ENCODE results near the gene TMEM179B. TPM values are rescaled to one million over a fixed set of nuclear protein-coding genes. Genes with fewer than 3 reads are reported as not detected.
"Not testable (repeated sequence)": the region's sequence is repeated elsewhere in the genome, so short reads cannot be mapped to it uniquely, and the experiment has no call there.

The TMEM179B gene
- total and polyA plus RNA-seq, 4 donors = 21.1 to 81.4 (median 32.7) TPM

DNA sequence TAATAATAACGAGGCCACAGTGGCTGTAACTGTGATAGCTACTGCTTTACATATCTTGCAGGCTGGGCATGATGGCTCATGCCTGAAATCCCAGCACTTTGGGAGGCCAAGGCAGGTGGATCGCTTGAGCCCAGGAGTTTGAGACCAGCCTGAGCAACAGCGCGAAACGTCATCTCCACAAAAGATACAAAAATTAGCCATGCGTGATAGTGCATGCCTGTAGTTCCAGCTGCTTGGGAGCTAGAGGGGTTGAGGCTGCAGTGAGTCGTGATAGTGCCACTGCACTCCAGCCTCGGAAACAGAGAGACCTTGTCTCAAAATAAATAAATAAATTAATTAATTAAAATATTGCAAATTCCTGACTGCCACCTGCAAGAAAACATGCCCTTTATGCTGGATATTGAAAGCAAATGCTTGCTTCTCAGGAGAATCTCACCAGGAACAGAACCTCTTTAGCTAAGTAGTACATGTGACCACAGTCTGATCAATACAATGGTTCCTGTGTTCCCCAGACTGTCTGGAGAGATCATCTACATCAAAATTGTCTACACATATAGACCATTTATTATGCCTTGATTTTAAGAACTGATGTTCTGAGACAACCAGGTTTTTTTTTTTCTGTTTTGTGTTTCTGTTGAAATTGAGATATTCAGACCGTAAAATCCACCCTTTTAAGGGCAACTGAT lies 39.6 kb upstream of the TMEM179B start:
- peaks cover 2 to 10% (median 3%) of the 10 kb centered on the region in 4 donors for H3K36me3 ChIP-seq (ENCODE audit: control insufficient read depth in 4 of 4, insufficient read depth in 3 of 4, low read depth in 1 of 4, low read length in 3 of 4)
- H3K4me3 ChIP-seq (ENCODE audit: low read depth in 1 of 3, low read length in 3 of 3) = no peak overlapping the region
- no peaks in the 10 kb centered on the region for H3K27me3 ChIP-seq (ENCODE audit: control insufficient read depth in 4 of 4, insufficient read depth in 4 of 4, low read length in 3 of 4)
- no peak overlapping the region for H3K27ac ChIP-seq (ENCODE audit: low read depth in 1 of 2, low read length in 2 of 2)
- WGBS = 91% methylated on average over 9 of the region's 9 CpGs
- no peak overlapping the region for H3K9ac ChIP-seq (ENCODE audit: low read depth in 1 of 2, low read length in 2 of 2)
- no peak for DNase-seq (ENCODE audit: low spot score)
- H3K4me1 ChIP-seq (ENCODE audit: control insufficient read depth in 4 of 4, insufficient read depth in 4 of 4, low read length in 3 of 4) = no peaks in the 10 kb centered on the region
- TF ChIP-seq FOXA2 (IDR thresholded peaks at IDR 0.05) (no peak), GABPA (IDR thresholded peaks at IDR 0.05 in 1 of 2, conservative IDR thresholded peaks at IDR 0.05 in 1 of 2) (no peak), NR2F2 (IDR thresholded peaks at IDR 0.05) (no peak), FOXA1 (IDR thresholded peaks at IDR 0.05) (no peak), HNF4G (IDR thresholded peaks at IDR 0.05) (no peak), RXRA (IDR thresholded peaks at IDR 0.05) (no peak), RAD21 (IDR thresholded peaks at IDR 0.05) (no peak)
- TF ChIP-seq, protein P1, sequence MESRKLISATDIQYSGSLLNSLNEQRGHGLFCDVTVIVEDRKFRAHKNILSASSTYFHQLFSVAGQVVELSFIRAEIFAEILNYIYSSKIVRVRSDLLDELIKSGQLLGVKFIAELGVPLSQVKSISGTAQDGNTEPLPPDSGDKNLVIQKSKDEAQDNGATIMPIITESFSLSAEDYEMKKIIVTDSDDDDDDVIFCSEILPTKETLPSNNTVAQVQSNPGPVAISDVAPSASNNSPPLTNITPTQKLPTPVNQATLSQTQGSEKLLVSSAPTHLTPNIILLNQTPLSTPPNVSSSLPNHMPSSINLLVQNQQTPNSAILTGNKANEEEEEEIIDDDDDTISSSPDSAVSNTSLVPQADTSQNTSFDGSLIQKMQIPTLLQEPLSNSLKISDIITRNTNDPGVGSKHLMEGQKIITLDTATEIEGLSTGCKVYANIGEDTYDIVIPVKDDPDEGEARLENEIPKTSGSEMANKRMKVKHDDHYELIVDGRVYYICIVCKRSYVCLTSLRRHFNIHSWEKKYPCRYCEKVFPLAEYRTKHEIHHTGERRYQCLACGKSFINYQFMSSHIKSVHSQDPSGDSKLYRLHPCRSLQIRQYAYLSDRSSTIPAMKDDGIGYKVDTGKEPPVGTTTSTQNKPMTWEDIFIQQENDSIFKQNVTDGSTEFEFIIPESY (IDR thresholded peaks at IDR 0.05) = no peak
- TF ChIP-seq, protein P2, sequence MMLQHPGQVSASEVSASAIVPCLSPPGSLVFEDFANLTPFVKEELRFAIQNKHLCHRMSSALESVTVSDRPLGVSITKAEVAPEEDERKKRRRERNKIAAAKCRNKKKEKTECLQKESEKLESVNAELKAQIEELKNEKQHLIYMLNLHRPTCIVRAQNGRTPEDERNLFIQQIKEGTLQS (IDR thresholded peaks at IDR 0.05) = no peak
- no peaks in the 10 kb centered on the region for H3K9me3 ChIP-seq (ENCODE audit: control insufficient read depth in 4 of 4, low read length in 3 of 4)

GRCh38 chr11:62749931-62750330 lies 37.3 kb upstream of the TMEM179B start:
- H3K27me3 ChIP-seq (ENCODE audit: control insufficient read depth in 4 of 4, insufficient read depth in 4 of 4, low read length in 3 of 4); H3K9ac ChIP-seq (ENCODE audit: low read depth in 1 of 2, low read length in 2 of 2); H3K9me3 ChIP-seq (ENCODE audit: control insufficient read depth in 4 of 4, low read length in 3 of 4); DNase-seq (ENCODE audit: low spot score); H3K27ac ChIP-seq (ENCODE audit: low read depth in 1 of 2, low read length in 2 of 2); H3K4me3 ChIP-seq (ENCODE audit: low read depth in 1 of 3, low read length in 3 of 3): not testable (repeated sequence)
- peaks cover 4 to 12% (median 9%) of the 10 kb centered on the region in 4 donors for H3K4me1 ChIP-seq (ENCODE audit: control insufficient read depth in 4 of 4, insufficient read depth in 4 of 4, low read length in 3 of 4)
- peaks cover 2 to 11% (median 4%) of the 10 kb centered on the region in 4 donors for H3K36me3 ChIP-seq (ENCODE audit: control insufficient read depth in 4 of 4, insufficient read depth in 3 of 4, low read depth in 1 of 4, low read length in 3 of 4)
- WGBS = 96% methylated on average over 5 of the region's 5 CpGs

DNA sequence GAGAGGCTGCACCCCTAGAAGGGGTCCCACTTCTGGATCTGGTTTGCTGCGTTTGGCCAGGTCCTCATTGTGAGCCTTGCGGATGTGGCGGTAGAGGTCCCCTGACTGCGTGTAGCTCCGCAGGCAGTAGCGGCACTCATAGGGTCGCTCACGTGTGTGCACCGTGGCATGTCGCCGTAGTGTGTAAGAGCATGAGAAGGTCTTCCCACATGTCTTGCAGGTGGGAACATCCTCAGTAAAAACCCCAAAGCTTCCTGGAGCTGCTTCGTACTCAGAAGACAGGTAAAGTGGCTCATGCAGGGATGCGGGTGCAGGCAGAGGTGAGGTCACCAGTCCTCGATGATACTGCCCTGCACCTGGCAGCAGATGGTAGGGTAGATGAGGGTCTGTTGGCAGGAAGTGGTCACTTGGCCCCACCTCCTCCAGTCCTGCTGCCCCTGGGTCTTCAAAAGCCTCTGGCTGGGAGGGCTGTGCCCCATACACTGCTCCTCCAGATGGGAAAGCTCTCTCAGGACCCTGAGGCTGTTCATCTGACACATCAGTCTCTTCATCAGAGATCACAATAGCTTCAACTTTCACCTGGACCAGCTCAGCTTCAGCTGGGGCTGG lies 34.9 kb upstream of the TMEM179B start:
- Histone ChIP-seq H3K4me3 (ENCODE audit: low read depth in 1 of 3, low read length in 3 of 3) (no peak overlapping the region), H3K4me1 (ENCODE audit: control insufficient read depth in 4 of 4, insufficient read depth in 4 of 4, low read length in 3 of 4) (peaks cover 4 to 12% (median 9%) of the 10 kb centered on the region in 4 donors), H3K36me3 (ENCODE audit: control insufficient read depth in 4 of 4, insufficient read depth in 3 of 4, low read depth in 1 of 4, low read length in 3 of 4) (peaks cover 2 to 11% (median 4%) of the 10 kb centered on the region in 4 donors), H3K27me3 (ENCODE audit: control insufficient read depth in 4 of 4, insufficient read depth in 4 of 4, low read length in 3 of 4) (no peaks in the 10 kb centered on the region), H3K9me3 (ENCODE audit: control insufficient read depth in 4 of 4, low read length in 3 of 4) (no peaks in the 10 kb centered on the region), H3K27ac (ENCODE audit: low read depth in 1 of 2, low read length in 2 of 2) (no peak overlapping the region), H3K9ac (ENCODE audit: low read depth in 1 of 2, low read length in 2 of 2) (no peak overlapping the region)
- 97% methylated on average over 14 of the region's 14 CpGs for WGBS
- no peak for DNase-seq (ENCODE audit: low spot score)
- TF ChIP-seq EGR1 (IDR thresholded peaks at IDR 0.05; ENCODE audit: low read depth in 2 of 2) (no peak), SP1 (IDR thresholded peaks at IDR 0.05) (no peak), REST (IDR thresholded peaks at IDR 0.05) (no peak), HNF4A (conservative IDR thresholded peaks at IDR 0.05) (no peak), HNF4G (IDR thresholded peaks at IDR 0.05) (no peak), RAD21 (IDR thresholded peaks at IDR 0.05) (no peak), JUND (IDR thresholded peaks at IDR 0.05) (no peak), FOXA2 (IDR thresholded peaks at IDR 0.05) (no peak)
- TF ChIP-seq, protein P3, sequence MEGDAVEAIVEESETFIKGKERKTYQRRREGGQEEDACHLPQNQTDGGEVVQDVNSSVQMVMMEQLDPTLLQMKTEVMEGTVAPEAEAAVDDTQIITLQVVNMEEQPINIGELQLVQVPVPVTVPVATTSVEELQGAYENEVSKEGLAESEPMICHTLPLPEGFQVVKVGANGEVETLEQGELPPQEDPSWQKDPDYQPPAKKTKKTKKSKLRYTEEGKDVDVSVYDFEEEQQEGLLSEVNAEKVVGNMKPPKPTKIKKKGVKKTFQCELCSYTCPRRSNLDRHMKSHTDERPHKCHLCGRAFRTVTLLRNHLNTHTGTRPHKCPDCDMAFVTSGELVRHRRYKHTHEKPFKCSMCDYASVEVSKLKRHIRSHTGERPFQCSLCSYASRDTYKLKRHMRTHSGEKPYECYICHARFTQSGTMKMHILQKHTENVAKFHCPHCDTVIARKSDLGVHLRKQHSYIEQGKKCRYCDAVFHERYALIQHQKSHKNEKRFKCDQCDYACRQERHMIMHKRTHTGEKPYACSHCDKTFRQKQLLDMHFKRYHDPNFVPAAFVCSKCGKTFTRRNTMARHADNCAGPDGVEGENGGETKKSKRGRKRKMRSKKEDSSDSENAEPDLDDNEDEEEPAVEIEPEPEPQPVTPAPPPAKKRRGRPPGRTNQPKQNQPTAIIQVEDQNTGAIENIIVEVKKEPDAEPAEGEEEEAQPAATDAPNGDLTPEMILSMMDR (IDR thresholded peaks at IDR 0.05; ENCODE audit: low read depth, low read length, missing input control) = no peak
- TF ChIP-seq, protein P1 (IDR thresholded peaks at IDR 0.05) = no peak
- TF ChIP-seq, protein P4, sequence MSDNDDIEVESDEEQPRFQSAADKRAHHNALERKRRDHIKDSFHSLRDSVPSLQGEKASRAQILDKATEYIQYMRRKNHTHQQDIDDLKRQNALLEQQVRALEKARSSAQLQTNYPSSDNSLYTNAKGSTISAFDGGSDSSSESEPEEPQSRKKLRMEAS (IDR thresholded peaks at IDR 0.05) = no peak
- TF ChIP-seq, protein P2 (IDR thresholded peaks at IDR 0.05) = no peak

All from liver (tissue), 9 donors.